ENCODE results near the gene ZNF483.

- TF ChIP-seq POLR2A (IDR thresholded peaks at IDR 0.05; ENCODE audit: low read depth, low read length) (no peak), POLR2AphosphoS5 (IDR thresholded peaks at IDR 0.05; ENCODE audit: low read depth, low read length) (no peak)
Observed at GRCh38 chr9:111481885-111482636, 42.9 kb upstream of the ZNF483 start.

All from GM12891 (cell line).